HG03280 (cell line): Measurements from ENCODE around the gene KRAS.
A peak's percentile ranks its signal among the peaks of the same experiment; 100 is the strongest.
"Not testable (repeated sequence)": the region's sequence is repeated elsewhere in the genome, so short reads cannot be mapped to it uniquely, and the experiment has no call there.

Experiments
- ATAC-seq: cut with Tn5 transposase; IDR thresholded peaks from one replicate; pipeline ENCODE4 v1.9.1; 2021; ENCODE audit warnings: mild to moderate bottlenecking, moderate library complexity; ENCODE audit not compliant: unreplicated experiment

The KRAS gene

DNA sequence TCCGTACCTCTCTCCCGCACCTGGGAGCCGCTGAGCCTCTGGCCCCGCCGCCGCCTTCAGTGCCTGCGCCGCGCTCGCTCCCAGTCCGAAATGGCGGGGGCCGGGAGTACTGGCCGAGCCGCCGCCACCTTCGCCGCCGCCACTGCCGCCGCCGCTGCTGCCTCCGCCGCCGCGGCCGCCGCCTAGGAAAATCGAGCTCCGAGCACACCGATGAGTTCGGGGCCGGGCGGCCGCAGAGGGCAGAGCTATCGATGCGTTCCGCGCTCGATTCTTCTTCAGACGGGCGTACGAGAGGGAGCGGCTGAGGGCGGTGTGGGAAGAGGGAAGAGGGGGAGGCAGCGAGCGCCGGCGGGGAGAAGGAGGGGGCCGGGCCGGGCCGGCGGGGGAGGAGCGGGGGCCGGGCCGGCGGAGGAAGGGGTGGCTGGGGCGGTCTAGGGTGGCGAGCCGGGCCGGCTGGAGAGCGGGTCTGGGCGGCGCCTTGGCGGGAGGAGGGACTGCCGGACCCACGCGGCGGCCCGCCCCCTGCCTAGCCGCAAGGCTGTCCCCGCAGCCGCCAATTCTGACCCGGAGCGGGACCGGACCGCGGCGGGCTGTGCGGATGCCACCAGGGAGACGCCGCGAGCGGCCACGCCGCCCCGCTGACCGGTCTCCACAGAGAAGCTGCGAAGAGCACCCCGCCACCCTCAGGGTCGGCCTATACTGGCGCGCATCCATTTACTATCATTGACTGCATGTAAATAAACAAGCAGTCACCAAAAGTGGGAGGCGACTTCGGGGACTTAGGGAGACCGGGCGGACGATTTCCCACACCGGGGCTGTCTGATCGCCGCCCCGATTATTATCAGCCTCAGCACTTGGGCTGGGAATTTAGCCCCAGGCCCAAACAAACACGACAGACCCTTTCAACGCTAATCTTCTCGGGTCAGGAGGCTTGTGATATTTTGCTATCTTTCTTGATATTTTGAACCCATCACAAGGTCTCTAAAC lies at the start of gene KRAS:
Gene KRAS, minus strand, starts transcription at position 186 of the 987 bp plus-strand sequence.
- ATAC-seq: peak; percentile 86

DNA sequence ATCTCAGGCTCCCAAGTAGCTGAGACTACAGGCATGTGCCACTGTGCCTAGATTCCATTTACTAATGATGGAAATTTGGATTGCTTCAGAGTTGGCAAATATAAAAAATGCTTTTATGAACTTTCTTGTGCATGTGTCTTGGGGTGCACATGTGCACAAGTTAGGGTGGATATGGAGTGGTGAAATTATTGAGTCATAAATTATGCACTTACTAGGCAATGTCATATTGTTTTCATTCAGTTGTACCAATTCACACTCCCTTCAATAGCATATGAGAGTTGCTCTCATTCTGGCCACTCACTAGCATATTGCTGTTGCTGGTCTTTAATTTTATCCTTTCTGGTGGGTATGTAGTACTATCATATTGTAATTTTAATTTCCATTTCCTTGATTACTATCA lies 45.7 kb upstream of the KRAS start:
- no peak for ATAC-seq

DNA sequence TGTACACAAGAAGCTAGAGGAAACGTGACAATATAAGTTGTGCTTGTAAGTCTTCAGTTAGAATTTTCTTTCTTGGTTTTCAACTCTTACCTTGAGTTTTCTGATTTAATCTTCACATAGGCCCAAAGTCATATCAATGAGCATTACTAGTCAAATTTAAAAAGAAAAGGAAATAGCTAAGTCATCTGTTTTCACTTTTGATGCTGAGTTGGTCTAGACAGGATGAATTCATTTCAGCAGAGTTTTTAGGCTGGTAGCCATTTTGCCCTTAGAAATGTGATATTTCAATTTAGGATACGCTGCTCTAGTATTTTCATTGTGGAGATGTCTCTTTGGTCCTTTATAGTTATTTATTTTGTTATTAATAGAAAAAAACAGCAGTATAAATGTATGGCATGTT lies 44.6 kb upstream of the KRAS start:
- no peak for ATAC-seq

DNA sequence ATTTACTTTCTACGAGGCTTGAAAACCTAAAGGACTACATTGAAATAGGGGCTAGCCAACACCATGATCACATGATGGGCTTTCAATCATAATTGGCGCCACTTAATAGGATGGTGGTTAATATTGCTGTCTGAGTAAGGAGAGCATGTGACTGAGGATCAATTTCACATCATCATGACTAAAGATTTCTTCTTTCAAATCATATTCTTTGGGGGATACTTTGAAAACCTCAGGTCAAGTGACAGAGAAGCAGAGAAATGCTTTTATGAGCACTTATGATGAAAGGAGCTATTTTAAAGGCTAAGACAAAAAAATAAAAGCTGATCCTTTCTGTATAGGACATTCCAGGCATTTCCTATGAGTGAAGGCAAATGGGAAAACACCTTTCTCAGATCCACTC lies 42.9 kb upstream of the KRAS start:
- no peak for ATAC-seq

DNA sequence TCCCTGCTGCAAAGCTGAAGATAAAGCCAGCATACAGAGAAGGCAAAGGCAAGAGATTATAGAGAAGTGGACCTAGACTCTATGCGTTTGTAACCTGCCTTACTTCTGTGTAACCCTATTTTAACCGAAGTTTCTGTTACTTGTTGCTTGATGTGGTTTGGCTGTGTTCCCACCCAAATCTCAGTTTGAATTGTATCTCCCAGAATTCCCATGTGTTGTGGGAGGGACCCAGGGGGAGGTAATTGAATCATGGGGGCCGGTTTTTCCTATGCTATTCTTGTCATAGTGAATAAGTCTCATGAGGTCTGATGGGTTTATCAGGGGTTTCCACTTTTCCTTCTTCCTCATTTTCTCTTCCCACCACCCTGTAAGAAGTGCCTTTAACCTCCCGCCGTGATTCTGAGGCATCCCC lies 42.1 kb upstream of the KRAS start:
- ATAC-seq: not testable (repeated sequence)

DNA sequence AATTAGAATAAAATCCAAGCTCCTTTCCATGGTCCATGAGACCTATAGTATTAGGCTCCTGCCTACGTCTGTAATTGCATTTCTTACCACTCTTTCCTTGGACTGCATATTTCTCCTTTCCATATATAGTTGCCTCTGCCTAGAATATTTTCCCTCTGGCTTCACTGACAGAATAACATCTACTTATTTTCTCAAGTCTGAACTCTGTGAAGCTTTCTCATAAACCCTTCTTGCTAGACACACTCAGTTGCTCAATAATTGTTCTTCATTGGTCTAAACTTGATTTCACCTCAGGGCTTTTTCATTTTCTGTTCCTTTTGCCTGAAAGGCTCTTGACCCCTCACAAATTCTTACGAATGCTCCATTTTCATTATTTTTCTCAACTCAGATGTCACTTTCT lies 36.9 kb upstream of the KRAS start:
- ATAC-seq: no peak

DNA sequence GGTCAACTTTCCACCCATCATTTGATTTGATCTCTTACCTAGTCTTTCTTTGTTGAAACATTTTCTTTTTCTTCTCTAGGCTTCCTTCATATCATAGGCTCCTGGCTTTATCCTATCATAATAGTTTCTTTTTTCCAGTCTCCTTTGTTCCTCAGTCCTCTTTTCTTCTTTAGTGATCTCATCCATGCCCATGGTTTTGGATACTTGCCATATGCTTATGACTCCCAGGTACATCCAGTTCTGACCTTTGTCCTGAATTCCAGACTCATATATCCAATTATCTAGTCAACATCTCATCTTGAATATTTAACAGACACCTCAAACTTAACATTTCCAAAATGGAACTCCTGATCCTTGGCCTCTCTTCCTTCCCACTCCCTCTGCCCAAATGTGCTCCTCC lies 36.1 kb upstream of the KRAS start:
- no peak for ATAC-seq

DNA sequence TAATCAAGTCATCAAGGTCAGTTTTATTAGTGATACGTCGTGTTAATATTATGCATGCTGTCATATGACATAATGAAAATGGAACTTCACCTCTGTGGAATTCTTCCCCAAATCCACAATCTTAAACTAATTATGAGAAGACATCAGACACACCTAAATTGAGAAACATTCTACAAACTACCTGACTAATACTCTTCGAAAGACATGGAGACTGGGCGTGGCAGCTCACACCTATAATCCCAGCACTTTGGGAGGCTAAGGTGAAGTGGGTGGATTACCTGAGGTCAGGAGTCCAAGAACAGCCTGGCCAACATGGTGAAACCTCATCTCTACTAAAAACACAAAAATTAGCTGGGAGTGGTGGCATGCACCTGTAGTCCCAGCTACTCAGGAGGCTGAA lies 33.3 kb upstream of the KRAS start:
- ATAC-seq: no peak

DNA sequence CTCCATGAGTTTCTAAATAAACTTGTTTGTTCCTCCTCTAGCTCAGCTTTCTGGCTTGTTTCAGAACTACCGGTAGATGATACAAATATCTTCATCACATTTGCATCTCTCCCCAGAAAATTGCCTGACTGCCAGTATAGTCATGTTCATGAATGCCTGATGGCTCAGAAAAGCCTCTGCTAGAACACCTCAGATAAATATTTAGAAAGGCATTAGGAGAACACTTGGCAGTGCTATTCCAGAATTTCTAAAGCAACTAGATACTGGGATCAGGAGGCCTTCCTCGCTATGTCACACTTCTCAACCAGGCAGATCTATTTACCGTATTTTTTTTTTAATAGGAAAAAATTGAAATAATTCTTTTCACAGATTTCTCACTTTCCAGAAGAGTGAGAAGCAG lies 32.3 kb upstream of the KRAS start:
- no peak for ATAC-seq

DNA sequence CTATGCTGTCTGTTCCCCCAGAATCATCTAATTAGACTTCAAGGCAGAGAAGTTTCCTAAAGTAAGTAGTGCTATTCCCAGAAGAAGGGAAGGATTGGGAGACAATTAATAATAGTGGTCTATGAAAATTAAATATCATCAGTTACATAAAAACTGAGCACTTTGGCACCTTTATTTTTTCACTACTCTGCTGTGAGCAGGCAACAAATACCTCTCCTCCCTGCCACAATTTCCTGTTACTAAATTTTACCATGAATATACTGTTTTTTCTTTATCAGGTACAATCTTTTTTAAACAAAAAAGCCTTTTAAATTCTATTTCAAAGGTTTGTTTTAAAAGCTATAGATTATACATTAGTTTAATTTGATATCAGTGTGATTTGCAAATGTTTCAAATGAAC lies 29.4 kb upstream of the KRAS start:
- ATAC-seq: no peak

DNA sequence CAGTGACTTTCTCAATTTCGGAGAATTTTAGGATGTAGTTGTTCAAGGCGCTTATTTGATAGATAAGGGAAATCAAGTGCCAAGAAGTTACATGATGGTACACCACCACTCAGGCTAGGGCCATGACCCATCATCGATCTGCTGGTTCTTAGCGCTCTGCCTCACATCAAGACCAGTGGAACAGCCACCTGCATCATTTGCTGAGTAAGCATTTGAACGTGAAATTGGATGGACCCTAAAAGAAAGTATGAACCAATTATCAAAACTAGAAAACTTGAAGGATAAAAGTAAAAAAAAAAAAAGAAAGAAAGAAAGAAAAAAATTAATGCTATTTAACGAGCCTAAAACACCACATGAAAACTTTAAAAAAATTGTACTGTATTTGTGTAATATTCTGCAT lies 27.5 kb upstream of the KRAS start:
- no peak for ATAC-seq

DNA sequence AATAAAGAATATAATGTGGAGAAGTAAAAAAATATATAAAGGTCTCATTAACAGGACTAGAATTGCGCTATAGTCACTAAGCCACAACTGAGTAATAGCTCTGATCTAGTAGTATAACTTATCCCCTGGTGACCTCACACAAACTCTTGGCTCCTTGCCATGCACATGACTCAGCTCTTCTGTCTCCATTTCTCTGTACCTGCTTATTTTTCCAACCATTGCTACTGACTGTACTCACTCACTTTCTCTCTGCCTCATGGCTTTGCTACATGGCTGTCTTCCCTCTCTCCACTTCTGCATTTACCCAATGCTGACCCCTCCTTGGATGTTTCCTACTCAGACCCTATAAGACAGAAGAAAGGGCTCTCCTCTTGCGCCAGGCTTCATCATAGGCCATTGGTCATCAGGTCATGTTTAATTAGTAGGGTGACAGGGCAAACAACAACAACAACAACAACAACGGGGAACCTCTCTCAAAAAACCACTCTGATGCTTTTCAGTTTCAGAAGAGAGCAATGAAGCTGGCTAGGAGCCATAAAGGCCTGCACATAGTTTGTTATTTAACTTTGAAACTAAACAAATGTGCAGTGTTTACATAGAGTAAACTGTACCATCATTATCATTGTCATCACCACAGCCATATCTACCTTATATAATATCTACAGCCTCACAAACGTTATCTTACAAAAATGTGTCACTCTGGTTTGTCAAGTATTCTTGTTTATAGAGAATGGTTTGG lies 25.6 kb upstream of the KRAS start:
- ATAC-seq: no peak

DNA sequence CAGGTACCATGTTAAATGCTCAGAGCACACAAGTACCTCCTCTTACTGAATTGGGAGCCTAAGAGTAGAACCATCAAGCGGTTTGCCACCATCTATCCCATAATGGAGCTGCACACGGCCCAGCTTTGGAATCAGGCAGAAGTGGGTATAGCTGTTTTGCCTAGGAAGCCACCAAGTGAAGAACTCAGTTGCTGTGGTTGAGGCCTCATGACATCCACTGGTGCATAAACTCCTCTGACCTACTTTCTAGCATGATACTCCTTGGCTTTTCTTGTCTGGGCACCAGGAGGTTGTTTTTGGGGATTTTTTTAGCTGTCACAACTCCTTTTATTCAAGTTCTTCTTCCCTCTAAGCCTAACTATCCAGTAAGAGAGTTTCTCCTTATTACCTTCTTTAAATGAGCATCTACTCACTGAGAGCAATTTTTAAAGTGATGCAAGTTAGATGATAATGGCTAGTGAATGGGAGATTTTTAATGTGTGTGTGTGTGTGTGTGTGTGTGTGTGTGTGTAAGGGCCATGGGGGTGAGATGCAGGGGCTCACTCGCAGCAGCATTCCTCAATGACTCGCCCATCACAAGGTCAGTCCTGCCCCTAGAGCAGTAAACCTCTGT lies 20.9 kb upstream of the KRAS start:
- ATAC-seq: no peak

DNA sequence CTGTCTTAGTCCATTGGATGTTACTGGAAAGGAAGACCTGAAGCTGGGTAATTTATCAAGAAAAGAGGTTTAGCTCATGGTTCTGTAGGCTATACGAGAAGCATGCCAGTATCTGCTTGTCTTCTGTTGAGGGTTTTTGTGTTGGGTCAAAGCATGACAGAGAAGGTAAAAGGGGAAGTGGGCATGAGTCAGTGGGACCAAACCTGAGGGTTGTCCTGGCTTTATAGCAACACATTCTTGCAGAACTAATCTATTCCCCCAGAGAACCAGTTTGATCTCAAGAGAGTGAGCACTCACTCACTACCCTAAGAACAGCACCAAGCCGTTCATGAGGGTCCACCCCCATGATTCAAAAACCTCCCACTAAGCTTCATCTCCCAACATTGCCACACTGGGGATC lies 19.0 kb upstream of the KRAS start:
- ATAC-seq: peak; percentile 79

DNA sequence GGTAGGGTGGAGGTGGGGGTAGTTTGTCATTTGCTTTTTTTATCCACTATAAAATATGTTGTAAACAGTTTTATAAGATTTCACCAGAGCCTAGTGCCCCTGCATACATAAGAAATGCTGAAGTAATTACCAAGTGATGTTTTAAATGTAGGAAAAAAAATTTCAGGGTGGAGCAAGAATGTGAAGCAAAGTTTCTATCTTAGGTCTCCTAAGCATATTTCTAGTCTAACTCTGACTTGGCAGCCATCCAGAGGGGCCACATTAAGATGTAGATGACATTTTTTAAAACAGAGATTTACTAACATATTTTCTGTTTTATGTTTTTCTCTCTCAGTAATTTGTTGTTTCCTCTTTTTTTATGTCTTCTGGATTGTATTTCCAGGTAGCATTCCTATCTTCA lies 15.8 kb upstream of the KRAS start:
- no peak for ATAC-seq

DNA sequence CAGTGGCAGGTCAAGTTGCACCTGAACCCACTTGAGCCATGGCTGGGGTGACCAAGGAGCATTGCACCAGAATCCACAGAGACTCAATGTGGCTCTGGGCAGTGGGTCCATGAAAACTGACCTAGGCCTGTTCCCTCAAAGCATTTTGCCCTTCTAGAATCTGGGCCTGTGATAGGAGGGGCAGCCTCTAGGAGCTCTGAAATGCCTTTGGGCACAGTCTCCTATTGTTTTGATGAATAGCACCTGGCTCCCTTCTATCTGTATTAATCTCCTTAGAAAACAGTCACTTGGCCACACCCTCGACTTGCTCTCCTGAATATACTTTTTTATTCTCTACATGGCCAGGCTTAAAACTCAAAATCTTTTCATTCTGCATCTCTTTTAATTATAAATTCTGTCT lies 14.1 kb upstream of the KRAS start:
- no peak for ATAC-seq

DNA sequence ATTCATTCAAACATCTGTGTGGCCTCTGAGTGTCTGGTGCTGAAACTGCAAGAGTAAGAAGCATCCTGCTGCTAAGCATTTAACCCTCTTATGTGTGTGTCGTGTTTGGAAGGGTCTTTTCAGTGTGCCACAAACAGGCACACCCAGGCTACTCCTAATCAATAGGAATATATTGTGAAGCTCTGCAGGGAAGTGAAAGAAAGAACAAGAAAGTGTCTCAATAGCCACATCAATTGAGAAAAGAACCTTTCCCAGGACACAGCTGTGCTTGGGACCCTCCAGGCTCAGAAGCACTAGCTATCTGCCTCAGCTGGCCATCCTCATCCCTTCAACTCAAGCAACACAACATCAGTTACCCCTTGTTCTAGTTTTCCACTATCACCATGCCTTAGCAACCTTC lies 13.4 kb upstream of the KRAS start:
- ATAC-seq: no peak

DNA sequence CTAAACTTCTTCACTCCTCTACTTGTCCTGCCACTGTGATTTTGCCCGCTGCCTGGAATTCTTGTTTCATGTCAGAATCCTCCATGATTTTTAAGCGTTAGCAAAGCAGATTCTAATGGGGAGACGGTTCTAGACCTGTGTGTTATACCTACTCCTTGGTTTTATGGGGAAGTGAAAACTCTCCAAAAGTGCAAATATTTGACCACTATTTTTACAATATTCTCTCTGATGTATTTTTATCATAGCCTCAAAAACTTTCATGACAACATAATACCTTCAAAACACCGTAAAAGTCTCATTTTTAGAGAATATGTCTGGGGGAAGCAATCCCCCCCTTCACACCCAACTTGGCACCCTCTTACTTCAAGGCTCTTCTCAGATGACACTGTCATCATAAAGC lies 12.9 kb upstream of the KRAS start:
- no peak for ATAC-seq

DNA sequence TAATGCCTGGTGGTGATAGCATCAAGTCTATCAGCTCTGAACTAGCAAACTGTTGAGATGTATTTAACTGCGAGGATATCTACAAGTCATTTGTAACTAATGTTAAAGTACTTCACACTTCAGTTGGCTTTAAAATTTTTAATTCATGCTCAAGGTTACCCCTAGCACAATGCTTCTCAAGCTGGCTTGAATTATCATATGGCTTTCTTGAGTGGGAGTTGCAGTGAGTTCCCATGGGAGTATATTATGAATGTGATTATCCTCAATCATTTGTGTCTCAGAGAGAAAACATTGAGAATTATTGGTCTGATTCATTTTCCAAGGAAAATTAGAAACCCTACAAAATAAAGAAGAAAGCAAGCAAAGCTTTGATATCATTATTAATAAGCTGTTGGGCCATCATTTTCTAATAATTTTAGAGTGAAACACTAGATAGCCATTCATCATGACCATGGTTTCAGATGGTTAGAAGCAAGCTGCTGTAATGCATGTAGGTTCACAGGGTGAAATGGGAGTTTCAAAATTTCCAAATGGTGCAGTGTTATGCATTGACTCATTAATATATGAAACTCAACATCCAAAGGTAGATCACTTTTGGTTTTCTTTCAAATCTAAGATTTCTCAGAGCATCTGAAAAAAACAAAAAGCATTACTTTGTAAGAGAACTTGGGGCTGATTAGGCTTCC lies 11.8 kb upstream of the KRAS start:
- ATAC-seq: no peak

DNA sequence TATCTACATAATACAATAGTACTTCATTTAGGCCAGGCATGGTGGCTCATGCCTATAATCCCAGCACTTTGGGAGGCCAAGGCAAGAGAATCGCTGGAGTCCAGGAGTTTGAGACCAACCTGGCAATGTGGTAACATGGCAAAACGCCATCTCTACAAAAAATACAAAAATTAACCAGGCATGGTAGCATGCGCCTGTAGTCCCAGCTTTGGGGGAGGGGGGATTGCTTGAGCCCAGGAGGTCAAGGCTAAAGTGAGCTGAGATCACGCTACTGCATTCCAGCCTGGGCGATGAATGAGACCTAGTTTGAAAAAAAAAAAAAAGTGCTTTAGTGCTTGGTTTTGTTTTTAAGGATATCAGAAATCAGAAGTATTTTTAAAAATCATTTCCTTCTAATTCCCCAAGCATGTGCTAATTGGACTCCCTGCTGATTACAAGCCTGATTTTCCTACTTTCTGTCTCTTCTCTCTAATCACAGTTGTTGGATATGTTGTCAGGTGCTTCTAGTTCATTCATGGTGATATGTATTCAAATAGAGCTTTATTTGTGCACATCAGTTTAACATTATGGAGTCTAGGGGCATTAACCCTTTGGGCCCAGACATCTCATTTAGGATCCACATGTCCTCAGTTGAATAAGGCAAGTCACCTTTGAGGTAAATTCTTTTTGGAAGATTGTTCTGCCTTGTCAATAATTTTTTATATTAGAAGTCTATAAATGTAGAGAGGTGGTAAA lies 7.0 kb upstream of the KRAS start:
- ATAC-seq: no peak
